A549 treated with AZD9567 at 1 μM for 4 hours (cell line): Measurements from ENCODE around the gene C19orf53. TPM values are rescaled to one million over a fixed set of nuclear protein-coding genes. Genes with fewer than 3 reads are reported as not detected.

ENCODE experiments used
- total RNA-seq: library from RNA; stranded (reverse); fragments of 200-300 nt; extraction: Qiagen RNA extraction; gene quantifications from 5 replicates; pipeline ENCODE4 v1.2.3, GENCODE V29; 2022; ENCODE audit not compliant: insufficient read depth

C19orf53 gene
- 128 to 211 TPM (median 206 TPM) in 5 replicates for total RNA-seq

DNA sequence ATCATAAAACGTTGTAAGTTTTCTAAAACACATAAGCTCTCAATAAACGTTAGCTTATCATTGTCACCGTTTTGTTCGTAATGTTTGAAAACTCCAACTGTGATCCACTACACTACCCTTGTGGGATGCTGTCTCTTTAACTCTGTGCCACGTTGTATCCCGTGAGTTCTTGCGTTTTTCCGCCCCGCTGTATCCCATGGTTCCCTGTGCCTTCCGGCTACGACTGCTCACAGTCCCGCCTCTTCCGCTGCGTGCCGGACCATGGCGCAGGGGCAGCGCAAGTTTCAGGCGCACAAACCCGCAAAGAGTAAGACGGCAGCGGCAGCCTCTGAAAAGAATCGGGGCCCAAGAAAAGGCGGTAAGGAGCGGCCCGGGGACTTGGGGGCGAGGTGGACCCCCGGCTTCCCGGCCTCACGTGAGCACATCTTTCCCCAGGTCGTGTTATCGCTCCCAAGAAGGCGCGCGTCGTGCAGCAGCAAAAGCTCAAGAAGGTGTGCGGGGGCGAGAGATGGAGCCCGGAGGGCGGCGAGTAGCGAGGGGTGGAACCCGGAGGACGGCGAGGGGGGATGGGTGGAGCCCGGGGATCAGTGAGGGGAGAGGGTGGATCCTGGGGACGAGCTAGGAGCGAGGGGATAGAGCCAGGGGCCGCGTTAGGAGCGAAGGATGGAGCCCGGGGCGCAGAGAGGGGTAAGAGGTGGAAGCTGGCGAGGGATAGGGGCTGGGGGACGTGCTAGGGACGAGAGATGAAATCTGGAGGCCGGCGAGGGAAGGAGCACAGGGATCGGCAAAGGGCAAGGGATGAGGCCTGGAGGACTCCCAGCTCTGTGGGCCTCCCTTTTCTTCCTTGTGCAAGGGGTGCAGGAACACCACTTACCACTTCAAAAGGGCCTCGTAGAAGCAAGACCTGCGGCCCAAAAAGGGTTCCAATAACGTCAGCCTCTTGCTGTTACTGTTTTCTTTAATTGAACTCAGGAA lies at the start of gene C19orf53:
C19orf53 (plus strand) TSS at position 240 of the 975 bp plus-strand sequence; CDS start at position 262, 22 bp downstream.

DNA sequence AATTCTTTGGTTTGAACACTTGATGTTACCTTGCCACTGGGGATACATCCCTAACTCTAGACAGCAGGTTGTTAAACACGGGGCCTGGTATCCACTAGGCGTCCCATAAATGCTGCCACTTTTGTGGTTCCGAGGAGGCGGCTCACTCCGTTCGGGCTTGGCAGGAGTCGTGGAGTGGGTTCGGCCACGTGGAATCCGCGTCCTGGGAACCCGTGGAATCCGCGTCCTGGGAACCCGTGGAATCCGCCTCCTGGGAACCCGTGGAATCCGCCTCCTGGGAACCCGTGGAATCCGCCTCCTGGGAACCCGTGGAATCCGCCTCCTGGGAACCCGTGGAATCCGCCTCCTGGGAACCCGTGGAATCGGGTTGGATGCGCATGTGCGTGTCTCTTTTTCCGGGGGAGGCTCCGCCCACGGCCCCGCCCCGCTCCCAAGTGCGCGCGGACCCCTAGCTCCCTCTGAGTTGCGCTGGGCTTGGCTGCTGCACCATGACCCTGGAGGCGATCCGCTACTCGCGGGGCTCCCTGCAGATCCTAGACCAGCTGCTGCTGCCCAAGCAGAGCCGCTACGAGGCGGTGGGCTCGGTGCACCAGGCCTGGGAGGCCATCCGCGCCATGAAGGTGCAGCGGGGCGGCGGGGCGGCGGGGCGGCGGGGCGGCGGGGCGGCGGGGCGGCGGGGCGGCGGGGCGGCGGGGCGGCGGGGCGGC lies 10.0 kb upstream of the C19orf53 start, which contains the start of gene MRI1:
MRI1 (plus strand) TSS at position 422 of the 707 bp plus-strand sequence; CDS start at position 489, 67 bp downstream.

DNA sequence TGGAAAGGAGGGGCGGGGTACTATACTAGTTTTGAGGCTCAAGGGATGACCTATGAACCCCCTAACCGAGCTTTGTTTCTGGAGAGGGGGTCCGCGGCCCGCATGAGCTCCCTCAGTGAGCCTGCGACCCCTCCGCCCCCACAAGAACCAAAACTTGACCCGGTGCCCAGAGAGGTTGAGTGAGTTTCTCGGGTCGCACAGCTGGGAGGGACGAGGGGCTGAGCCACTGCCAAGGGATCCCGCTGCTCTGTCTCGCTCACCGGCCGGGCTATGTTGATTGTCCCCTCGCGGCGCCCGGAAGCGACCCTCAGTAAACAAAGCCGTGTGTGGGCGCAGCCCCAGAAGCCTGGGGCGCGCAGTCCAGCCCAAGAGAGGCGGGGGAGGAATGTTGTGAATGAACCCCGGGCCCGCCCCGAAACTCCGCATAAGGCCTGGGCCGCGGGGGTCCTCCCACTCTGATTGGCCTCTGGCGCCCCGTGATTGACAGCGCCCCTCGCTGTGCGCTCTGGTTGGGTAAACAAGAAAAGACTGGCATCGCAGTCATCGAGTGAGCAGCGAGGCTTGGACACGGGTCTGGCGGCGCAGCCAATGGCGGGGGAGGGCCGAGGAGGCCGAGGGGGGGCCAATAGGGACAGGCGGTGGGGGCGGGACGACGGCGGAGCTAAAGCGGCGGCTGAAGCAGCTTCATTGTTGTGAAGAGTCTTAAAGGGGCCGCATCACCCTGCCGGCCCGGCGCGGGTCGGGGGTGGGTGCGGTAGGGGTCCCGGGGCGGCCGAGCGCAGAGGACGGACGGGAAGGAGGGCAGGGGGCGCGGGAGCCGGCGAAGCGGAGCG lies 20.7 kb downstream of the C19orf53 start, which contains the start of gene ZSWIM4:
ZSWIM4 (plus strand) TSS at position 687 of the 833 bp plus-strand sequence. CDS start 206 bp downstream, outside the sequence.

Other genes starting within 250 kb of the C19orf53 start
- 12.5 to 15.5 TPM (median 14.1 TPM) in 5 replicates for gene MRI1, start 9.9 kb upstream of the C19orf53 start, total RNA-seq
- 3.7 to 4.0 TPM (median 3.9 TPM) in 5 replicates for gene ZSWIM4, start 21.0 kb downstream of the C19orf53 start, total RNA-seq
- gene NANOS3, start 102.7 kb downstream of the C19orf53 start, total RNA-seq = 2.3 to 3.1 TPM (median 2.5 TPM) in 4 of 5 replicates, not detected in the other
- gene BRME1, start 131.7 kb downstream of the C19orf53 start, total RNA-seq = 0.08 to 0.55 TPM (median 0.37 TPM) in 4 of 5 replicates, not detected in the other
- 8.2 to 10.9 TPM (median 9.5 TPM) in 5 replicates for gene CC2D1A, start 131.7 kb downstream of the C19orf53 start, total RNA-seq
- 1.1 to 4.3 TPM (median 1.5 TPM) in 5 replicates for gene PODNL1, start 164.0 kb downstream of the C19orf53 start, total RNA-seq
- 14.7 to 22.8 TPM (median 21.9 TPM) in 5 replicates for gene DCAF15, start 178.1 kb downstream of the C19orf53 start, total RNA-seq
- 2.5 to 5.8 TPM (median 5.0 TPM) in 5 replicates for gene RFX1, start 231.9 kb downstream of the C19orf53 start, total RNA-seq